GM21619 (cell line): ENCODE data around the gene C17orf113.

Experiments
- ATAC-seq: cut with Tn5 transposase; IDR thresholded peaks from one replicate; pipeline ENCODE4 v1.9.1; 2021; ENCODE audit not compliant: unreplicated experiment

C17orf113 gene

DNA sequence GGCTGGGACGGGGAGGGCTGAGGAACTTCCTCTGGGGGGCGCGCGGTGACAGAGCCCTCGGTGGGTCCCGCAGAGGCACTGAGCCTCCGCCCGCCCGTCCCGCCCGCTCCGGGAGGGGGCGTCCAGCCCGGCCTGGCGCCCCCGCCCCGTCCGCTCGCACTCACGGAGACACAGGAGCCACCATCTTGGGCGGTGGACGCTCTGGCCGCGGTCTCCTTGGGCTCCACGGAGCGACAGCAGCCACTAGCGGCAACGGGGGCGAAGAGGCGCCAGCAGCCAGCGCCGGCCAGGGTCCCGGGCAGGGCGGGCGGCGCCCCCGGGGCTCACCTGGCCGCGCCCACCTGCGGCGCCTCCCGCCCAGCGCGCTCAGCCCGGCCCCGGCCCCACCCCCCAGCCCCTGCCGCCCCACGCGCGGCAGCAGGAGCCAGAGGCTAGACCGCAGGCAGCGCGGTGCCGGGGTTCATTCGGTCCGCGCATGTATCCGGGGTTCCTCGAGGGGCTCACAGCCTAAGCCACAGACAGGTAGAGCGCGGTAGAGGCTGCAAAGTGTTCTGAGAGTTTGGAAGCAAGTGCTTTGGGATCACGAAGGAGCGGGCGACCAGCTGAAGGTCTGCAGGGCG, at the start of gene C17orf113:
Gene C17orf113, minus strand, starts transcription at position 209 of the 620 bp plus-strand sequence. CDS start 7,225 bp downstream, outside the sequence.
- peak; percentile 54 for ATAC-seq

DNA sequence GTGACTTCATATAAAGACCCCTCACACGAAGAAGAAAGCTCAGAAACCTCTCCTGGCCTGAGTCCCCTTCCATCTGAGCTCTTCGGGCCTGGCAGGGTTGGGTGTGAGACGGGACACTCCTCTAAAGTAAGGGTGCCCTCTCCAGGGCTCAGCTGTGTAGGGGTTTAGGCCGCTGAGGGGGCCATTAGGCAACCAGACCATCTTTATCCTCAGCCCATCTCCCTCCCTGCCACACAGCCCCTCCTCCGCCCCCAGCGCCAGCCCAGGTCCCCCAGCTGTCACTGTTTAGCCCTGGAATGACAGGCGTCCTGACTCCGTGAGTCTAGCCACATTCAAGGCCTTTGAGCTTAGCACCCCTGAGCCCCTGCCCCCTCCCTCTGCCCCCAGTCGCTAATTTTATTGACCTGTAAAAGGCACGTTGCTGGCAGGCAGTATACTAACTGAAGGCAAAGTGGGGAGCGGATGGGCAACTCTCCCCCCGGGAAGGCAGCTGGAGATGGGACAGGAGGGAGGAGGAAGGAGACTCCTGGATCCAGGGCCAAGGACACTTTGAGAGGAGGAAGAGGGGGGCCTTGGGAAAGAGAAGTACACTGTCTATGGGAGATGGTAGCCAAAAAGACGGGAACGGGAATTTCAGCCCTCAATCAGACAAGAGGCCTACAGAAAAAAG, 48.5 kb upstream of the C17orf113 start:
- no peak for ATAC-seq

DNA sequence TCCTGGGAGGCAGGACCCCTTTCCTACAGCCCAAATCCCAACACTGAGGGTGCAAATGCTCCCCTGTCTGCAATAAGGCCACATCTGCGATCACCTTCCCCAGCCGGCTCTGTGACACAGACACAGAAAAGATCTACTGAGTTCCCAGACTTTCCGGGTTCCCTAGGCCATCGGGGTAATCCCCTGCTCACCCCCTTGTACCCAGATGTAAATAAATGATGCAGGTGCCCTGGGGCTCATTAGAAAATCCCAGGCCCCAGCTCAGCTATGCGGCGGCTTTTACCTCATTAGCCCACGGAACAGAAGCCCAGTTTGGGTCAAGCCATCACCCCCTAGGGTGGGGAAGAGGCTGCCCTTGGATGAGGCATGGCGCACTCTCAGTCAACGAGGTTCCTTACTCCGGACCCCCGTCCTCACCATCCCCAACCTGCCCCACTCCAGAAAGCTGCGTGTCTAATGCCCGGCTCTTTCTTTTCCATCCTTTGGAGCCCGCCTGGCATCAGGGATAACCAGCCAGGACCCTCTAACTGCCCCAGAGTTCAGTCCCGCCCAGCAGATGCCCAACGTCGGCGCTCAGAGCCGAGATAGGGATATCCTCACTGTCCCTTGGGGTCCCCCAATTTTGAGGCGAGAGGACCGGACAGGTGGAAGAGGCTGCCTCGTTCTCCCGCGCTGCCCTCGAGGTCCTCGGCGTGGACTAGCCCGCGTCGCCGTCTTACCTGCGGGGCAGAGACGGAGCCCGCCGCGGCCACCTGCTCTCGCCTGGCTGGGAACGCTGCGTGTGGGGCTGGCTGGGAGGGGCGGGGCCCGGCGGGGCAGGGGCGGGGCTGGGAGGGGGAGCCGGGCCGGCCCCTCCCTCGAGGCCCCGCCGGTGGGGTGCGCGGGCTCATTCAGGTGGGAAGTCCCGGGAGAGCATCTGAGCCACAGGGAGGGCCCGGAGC, 47.6 kb upstream of the C17orf113 start, which contains the start of gene ZNF385C:
Gene ZNF385C, minus strand, starts transcription at position 783 of the 941 bp plus-strand sequence. CDS start 35,417 bp downstream, outside the sequence.
- ATAC-seq = no peak

DNA sequence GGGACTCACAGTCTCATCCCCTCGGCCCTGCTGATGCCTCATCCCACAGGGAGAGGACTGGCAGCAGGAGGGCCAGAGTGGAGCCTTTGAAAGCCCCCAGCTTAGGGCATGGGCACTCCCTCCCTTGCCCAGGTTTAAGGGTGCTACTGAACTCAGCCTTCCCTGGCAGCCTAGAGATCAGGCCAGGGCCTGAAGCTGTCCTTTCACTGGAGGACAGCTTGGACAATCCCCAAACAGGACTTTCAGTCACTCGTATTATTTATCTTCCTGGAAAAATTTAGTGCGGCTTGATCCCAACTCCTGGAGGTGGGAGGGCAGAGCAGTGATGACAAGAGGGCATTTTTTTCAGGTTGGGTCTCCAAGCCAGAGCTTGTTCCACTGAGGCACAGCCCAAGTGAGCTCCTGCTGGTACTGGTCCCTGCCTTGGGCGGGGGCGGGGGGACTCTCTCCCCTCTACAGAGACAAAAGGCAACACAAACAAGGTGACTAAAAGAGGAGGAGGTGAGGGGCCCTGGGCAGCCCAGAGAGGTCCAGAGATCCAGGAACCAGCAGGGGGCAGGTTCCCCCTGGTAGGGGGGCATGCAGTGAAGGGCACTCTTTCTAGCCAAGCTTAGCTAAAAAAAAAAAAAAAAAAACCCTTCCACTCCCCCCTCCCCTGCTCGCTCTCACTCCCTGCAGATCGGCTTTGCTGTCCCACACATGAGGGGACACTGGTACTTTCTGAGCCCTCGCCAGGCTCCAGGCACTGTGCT, 46.1 kb upstream of the C17orf113 start:
- ATAC-seq = no peak

DNA sequence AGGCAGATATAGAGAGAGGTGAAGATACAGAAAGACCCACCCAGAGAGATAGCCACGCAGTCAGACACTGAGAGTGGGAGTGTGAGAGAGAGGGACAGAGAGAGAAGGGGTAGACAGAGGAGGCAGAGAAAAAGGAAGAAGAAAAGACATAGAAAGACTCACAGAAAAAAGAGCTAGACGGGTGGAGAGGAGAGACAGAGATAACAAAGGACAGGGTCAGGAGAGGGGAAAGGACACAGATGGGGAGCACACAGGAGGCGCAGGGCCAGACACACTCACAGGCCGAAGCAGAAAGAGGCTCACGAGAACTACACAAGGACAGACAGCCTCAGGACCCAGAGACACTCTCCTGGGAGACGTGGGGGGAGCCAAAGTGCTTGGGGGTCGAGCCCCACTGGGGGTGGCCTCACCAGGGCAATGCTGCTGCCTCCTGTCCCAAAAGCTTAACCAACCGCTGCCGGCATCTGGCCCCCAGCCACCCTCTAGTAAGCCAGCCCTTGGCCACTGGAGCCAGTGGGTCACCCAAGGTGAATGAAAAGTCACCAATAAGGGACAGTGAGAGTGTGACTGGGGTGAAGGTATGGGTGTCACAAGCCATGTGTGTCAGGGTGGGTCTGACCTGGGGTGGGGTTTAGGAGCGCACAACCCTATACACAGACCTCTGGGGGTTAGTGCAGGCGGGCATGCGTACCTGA, 44.1 kb upstream of the C17orf113 start:
- ATAC-seq = no peak

DNA sequence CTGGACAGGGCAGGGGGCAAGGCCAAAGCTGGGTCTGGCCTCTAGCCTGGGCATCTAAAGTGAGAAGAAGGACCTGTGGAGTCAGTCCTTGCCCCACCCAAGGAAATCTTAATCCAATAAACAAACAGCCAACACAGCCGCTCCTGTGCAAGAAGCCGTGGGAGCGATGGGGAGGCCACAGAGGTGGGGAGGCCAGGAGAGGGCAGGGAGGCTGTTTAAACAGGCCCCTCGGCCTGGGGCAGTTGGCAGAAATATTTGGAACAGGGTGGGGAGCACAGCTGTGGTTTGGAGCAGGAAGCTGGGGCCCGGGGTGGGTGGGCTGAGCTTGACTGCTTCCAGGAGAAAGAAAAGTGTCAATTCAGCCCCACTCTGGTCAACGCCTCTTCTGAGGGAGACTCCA, 42.5 kb upstream of the C17orf113 start:
- ATAC-seq = no peak

DNA sequence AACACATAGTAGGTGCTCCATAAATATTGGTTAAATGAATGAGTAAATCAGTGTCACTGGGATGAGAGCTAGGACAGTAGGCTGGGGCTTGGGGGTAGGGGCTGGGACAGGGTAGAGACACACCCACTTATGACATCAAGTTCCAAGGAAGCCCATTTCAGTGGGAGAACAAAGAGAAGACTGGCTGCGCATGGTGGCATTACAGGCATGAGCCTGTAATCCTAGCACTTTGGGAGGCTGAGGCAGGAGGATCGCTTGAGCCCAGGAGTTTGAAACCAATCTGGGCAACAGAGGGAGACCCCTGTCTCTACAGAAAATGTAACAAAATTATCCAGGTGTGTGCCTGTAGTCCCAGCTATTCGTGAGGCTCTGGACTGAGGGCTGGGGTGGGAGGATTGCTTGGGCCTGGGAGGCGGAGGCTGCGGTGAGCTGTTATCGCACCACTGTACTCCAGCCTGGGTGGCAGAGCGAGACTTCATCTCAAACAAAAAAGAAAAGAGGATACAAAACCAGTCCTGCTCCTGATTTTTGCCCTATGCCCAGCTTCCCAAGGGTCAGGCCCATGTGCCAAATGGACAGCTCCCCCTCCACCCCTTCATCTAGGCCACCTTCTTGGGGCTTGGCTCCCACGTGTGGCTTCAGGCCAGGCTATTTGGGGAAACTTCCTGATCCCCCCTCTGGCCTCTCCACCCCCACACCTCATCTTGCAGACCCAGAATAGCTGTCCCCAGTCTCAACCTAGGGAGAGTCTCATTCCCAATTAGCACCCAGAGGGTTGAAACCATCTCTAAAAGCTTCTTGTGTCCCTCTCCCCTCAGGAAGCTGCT, 40.8 kb upstream of the C17orf113 start:
- ATAC-seq = no peak

DNA sequence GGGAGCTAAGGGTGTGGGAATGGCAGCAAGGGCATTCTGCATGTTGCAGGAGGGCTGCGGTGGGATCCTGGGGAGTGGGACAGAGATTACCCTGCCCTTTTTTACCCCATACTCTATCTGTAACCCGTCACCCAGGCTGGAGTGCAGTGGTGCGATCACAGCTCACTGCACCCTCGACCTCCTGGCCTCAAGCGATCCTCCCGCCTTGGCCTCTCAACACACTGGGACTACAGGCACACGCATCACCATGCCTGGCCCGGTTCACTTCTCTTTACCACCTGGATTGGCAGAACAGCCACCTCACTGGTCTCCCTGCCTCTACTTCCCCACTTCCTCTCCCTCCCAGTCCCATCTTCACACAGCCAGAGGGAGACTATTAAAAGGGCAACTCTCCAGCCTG, 38.3 kb upstream of the C17orf113 start:
- no peak for ATAC-seq

DNA sequence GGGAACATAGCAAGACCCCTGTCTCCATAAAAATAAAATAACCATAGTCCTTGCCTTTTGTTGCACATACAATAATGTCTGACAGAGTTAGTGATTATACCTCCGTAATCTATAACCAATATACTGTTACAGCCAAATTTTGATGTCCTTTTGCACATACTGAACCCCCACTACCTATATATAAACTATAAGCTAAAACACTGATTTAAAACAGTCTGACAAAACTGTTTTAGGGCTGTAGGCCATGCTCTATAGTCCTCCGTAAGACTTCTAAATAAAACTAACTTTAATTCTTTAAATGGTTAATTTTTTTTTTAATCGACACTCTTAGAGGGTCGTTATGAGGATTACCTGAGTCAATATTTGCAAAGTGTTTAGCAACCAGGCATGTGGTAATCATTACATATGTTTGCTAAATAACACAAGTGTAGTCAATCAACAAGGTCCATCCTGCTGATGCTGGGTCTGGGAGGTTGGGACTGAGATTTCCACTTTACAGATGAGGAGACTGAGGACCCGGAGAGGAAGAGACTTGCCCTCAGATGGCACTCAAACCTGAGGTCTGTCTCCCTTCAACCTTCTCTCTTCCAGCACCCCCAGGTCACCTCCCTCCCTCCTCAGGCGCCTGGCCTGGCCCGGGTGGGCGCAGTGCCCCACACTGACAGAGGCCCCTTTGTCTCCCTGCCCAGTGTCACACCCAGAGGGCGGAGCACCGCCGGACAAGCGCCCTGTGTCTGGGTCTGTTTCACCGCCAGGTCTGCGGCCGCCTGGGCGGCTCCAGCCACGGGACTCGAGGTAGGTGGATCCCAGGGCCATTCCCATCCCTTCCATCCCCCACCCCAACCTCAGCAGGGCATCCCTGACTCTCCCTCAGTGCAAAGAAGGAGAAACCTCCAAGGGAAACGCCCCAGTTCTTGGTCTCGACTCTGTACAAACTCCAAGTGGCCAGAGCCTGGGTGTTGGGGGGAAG, 37.6 kb upstream of the C17orf113 start:
- ATAC-seq = no peak

DNA sequence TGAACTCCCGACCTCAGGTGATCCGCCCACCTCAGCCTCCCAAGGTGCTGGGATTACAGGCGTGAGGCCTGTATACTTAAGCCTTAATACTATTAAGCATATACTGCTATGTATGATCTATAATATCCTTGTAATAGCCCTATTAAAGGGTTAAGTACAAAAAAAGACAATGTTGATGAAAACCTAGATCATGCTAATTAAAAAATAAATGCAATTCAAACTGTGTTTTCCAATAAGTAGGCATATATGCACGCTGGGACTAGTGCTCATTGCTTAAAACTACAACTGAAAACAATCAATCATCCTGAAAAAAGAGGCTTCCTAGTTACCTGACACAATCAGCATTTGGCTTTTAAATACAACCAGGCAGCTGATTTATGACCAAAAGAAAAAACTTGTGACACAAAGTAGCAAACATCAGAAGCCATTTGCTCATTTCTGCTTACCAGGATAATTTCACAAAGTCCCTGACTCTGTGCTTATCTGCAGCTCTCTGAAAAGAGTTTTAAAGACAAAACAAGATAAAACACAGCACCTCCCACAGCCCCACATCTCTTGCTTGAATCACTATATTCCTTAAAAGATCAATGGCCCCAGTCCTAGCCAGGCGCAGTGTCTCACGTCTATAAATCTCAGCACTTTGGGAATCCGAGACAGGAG, 36.8 kb upstream of the C17orf113 start:
- no peak for ATAC-seq

DNA sequence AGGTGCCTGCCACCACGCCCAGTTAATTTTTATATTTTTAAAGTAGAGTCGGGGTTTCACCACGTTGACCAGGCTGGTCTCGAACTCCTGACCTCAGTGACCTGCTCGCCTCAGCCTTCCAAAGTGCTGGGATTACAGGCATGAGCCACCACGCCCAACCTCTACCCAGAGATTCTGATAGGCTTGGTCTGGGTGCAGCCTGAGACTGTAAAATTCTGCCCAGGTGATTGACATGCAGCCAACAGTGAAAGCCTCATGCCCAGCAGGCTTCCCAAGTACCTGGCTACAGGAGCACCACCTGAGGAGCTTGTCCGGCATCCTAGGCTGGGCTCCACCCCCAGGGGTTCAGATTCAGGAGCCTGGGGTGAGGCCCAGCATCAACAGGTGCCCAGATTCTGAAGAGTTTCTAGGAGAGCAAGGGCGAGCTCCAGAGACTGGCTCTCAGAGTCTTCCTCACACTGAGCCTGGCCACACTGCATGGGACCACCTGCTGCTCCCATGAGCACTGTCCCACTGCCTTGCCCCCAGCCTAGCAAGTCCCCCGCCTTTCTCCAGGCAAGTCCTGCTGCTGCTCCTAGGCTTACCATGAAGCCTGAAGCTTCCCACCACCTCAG, 31.2 kb upstream of the C17orf113 start:
- ATAC-seq = no peak

DNA sequence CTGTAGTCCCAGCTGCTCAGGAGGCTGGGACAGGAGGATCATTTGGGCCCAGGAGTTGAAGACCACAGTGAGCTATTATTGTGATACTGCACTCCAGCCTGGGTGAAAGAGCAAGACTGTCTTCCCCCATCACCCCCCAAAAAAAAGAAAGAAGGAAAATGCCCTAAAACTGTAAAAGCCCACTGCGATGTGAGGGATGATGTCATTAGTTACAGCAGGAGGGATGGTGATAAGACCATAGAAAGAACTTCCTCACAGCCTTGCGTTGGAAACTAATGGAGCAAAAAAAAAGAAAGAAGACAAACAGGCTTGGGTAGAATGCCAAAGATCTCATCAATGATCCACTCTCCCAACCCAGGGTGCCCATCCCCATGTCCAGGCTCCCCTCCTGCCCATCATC, 29.1 kb upstream of the C17orf113 start:
- no peak for ATAC-seq

DNA sequence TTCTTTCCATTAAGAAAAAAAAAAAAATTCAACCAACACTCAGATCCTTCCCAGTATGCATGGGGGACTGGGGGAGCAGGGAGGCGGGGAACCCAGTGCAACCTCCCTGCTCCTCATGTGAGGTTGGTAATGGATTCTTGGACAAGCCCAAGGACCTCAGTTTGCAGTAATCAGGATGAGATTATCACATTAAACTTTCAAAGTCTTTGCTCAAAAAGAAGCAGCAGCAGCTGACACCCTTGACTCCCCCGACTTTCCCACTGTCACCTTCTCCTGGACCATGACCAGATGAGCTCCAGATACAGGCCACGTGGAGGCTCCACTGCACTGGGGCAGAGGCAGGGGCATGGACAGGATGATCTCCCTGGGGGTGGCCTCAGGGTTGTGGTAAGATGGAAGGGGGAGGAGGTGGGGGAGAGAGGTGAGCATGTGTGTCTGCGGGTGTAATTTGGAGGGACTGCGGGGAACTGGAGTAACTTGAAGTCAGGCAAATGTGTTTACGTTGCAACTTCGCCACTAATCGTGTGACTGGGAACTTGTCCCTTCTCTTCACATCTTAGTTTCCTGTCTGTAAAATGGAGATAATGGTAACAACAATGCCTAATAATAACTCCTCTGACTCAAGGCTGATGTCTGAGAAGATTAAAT, 28.1 kb upstream of the C17orf113 start:
- no peak for ATAC-seq

DNA sequence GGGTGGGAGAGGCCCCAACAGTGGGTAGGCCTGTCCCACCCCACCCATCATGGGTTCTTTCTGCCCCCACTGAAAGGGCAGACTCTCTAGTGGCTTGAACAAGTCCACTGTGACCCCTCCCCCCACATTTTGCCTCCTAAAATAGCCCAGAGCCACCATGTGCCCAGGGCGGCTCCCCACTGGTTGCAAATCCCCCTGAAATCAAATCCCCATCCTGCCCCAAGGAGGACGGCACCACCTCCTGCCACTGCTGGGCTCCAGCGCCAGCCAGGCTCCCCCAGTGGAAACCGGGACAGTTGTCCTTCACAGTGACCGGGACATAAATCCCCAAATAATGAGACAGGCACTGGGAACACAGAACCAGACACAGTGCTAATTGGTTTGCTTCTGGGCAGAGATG, 27.4 kb upstream of the C17orf113 start:
- no peak for ATAC-seq

DNA sequence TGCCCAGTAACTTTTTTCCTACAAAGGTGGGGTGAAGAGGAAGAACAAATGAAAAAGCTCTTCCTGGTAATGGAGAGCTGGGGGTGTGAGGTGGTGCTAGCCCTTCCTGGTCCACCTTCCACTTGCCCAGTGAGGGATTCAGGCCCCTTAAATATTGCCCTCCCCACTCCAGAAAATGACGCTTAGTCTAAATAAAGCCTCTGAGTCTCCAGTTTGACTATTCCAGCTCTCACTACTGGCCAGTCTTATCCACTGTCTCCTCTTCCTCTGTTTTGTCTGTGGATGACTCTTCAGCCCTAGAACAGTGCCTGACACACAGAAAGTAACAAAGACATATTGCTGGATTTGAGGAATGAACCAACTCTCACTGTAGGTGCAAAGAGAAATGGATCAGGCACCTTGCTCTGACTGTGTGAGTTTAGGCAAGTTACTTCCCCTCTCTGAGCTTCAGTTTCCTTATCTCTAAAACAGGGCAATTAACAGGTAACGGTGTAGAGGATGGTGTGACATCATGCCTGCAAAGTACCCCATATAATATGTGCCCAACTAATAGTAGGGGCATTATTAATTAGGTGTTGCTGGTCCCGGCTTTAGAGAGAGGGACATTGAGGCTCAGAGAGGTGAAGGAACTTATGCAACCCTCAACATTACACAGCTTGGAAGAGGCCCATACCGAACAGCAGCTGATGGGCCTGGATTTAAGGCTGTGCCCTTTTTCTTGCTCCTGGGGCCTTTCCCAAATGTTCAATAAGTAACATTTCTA, 26.6 kb upstream of the C17orf113 start:
- no peak for ATAC-seq

DNA sequence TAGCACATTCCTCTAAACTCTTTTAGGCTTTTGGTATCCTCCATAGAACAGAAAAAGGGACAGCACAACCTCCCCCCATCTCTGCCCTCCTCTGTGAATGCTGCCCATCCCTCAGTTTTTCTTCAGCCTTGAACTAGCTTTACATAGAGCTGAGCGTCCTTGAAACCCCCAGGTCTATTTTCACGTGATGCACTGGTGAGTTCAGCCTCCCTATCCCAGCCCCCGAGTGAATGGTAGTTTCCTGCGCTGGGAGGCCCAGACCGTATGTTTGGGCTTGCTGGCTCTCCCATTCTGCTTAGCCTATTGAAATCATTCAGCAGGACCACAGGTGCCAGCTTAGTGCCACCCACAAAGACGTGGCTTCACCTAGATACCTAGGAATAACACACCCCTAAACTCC, 25.4 kb upstream of the C17orf113 start:
- ATAC-seq = no peak
